Skin epidermis (tissue), 12 donors: Measurements from ENCODE around the gene IQGAP2.

Experiments
- H3K27ac ChIP-seq, 21 experiments: fragments of 200-600 bp; sonication (generic) in 11 of 21; one replicate each; pipeline ENCODE4 v1.5.0; 2020; ENCODE audit warnings: mild to moderate bottlenecking in 3 of 21, inconsistent platforms in 2 of 21, moderate library complexity in 2 of 21
- H3K4me3 ChIP-seq, 7 experiments: fragments of 200-600 bp; sonication (generic) in 2 of 7; one replicate each; pipeline ENCODE4 v1.5.0; 2020; ENCODE audit warnings: inconsistent platforms in 2 of 7, mild to moderate bottlenecking in 2 of 7, moderate library complexity in 1 of 7

Gene IQGAP2

DNA sequence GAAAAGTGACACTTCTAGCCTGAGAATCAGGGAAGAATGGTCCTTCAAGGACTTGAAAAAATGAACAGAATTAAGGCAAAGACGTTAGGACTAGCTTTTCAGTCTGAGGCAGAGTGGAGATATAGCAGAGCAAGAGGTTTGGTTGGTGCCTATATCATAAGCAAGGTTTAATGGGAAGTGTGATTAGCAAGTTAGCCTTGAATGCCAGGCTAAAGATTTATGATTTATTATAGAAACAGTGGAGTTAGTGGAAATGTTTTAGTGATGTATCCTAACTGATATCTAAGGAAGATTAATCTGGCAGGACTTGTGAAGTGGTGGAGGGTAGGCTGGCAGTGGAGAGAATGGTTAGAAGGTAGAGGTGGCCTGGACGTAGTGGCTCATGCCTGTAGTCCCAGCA lies 213.1 kb downstream of the IQGAP2 start:
- Histone ChIP-seq H3K4me3 (no peak overlapping the region), H3K27ac (no peak overlapping the region)

GRCh38 chr5:76617229-76617628 lies 214.1 kb downstream of the IQGAP2 start:
- Histone ChIP-seq H3K4me3 (no peak overlapping the region), H3K27ac (no peak overlapping the region)

- no peak overlapping the region for H3K4me3 ChIP-seq
Measured at GRCh38 chr5:76617675-76618074, 214.6 kb downstream of the IQGAP2 start.

DNA sequence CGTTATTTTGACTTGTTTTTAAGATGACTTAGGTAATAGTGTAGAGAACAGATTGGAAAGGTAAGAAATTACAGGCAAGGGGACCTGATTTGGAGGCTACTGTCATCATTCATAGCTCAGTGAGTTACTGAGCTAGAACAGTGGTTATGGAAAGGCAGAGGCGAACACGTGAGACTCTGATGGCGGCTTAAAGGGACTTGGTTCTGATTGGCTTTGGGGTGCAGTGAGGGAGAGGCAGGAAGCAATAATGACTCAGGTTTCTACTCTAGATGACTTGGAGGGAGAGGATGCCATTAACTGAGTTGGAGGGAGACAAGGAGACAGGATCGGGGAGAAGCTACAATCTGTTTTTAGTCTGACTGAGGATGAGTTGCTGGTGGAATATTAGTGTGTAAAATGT lies 217.1 kb downstream of the IQGAP2 start:
- Histone ChIP-seq H3K27ac (no peak overlapping the region), H3K4me3 (no peak overlapping the region)

More at GRCh38 chr5:76617675-76618074, 214.6 kb downstream of the IQGAP2 start:
- H3K27ac ChIP-seq = no peak overlapping the region

DNA sequence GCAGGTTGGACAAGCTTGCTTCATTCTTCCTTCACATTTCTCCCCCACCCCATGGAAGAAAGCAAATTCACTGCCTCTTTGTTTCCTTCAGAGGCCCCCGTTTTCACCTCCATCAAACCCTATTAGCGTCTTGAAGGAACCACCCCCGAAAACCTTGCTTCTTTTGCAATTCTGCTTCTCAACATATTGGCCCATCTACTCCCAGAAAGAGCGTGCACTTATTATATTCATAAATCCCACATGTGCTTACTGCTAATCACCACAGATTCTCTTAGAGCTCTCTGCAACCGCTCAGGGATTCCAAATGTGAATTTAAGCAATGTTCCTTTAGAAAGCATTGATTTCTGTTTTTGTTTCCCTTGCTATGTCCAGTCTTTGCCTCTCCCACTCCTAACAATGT lies 219.0 kb downstream of the IQGAP2 start:
- H3K27ac ChIP-seq = peak overlapping the region in 14 of 21 experiments; percentile 7 to 74 (median 52)

DNA sequence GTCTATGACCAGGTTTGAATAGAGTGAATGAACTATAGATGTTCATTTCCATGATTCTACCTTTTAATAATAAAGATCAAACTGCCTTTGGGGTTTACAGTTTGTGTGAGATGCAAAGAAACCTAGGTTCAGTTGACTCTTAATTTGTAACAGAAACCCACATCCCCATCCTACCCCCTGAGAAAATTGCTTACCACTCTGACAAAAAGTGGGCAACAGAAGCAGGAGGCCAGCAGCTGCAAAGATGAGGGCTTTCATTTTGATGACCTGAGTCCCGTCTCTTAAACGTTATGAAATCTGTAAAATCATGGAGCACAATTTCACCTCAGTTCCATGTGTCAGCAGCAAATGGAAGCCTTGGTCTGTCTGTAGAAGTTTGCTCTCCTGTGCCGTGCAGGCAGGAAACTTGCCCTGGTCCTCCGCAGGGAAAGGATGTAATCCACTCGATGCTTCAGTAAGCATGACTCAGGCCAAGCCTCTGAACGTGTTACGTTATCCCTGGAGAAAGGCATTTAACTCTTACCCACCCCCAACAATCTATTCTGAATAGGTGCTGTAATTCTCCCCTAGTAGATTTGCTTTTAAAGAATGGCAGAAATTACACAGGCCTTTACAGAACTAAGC lies 220.0 kb downstream of the IQGAP2 start, which contains the start of gene F2RL2:
Gene F2RL2, minus strand, starts transcription at position 431 of the 624 bp plus-strand sequence. Its CDS starts 173 bp downstream, at position 258.
- peak within 1 kb of the TSS in 4 of 7 experiments; percentile 0 to 25 (median 12) for H3K4me3 ChIP-seq

More for the DNA sequence above, 219.0 kb downstream of the IQGAP2 start:
- H3K4me3 ChIP-seq = peak overlapping the region in 3 of 7 experiments; percentile 4 to 25 (median 19)

GRCh38 chr5:76625087-76625815 lies 222.2 kb downstream of the IQGAP2 start:
- Histone ChIP-seq H3K27ac (no peak overlapping the region), H3K4me3 (no peak overlapping the region)

More for the DNA sequence above, 220.0 kb downstream of the IQGAP2 start, which contains the start of gene F2RL2:
- peak within 1 kb of the TSS in 12 of 21 experiments; percentile 14 to 74 (median 56) for H3K27ac ChIP-seq

DNA sequence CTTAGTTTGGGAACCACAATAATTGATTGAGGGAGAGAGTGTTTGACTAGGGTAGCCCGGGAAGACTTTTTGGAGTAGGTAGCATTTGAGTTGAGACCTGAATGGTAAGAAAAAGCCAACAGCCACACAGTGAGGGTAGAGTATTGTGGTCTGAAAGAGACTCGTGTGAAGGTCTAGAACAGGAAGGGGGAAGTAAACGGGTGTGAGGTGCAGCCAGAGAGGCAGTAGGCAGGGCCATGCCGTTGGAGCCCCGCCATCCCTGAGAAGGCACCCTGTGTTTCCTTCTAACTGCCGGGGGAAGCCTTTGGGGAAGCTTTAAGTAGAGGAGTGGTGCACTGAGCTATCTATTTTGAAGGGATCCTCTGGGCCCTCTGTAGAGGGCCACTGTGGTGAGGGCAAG lies 223.7 kb downstream of the IQGAP2 start:
- no peak overlapping the region for H3K4me3 ChIP-seq
- no peak overlapping the region for H3K27ac ChIP-seq

- no peak overlapping the region for H3K27ac ChIP-seq
- no peak overlapping the region for H3K4me3 ChIP-seq
Measured at GRCh38 chr5:76634661-76635060, 231.6 kb downstream of the IQGAP2 start.

GRCh38 chr5:76637490-76637889 lies 234.4 kb downstream of the IQGAP2 start:
- Histone ChIP-seq H3K4me3 (no peak overlapping the region), H3K27ac (no peak overlapping the region)

GRCh38 chr5:76638479-76638878 lies 235.4 kb downstream of the IQGAP2 start:
- H3K4me3 ChIP-seq = no peak overlapping the region
- H3K27ac ChIP-seq = no peak overlapping the region

GRCh38 chr5:76641514-76642120 lies 238.5 kb downstream of the IQGAP2 start:
- H3K27ac ChIP-seq = no peak overlapping the region
- no peak overlapping the region for H3K4me3 ChIP-seq

DNA sequence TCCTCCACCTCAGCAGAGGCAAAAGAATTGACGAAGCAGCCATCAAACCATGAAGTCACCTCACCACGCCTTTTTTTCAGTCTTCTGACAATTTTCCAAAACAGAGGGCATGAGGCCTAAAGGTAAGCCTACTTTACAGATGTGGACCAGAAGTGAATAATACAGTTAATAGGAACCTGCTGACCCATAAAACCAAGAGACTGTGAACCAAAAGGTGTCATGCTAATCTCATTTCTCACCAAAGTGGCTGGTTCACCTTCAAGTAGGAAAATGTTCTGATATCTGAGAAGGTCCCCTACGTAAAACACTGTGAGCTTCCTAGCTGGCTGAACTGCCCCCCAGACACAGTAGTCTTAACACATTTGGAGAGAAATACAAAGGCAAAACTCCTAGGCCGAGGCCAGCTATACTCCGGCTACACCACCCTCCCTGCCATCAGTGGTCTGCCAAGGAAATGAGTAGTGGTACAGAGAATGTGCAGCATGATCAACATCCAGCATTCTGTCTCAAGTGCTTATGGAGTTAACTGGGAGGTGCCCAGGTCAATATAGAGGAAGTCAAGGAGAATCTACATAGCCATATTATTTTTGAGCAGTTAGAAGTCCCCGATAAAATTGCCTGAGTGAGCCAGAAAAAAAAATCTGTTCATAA lies 239.4 kb downstream of the IQGAP2 start:
- no peak overlapping the region for H3K27ac ChIP-seq
- H3K4me3 ChIP-seq = no peak overlapping the region

DNA sequence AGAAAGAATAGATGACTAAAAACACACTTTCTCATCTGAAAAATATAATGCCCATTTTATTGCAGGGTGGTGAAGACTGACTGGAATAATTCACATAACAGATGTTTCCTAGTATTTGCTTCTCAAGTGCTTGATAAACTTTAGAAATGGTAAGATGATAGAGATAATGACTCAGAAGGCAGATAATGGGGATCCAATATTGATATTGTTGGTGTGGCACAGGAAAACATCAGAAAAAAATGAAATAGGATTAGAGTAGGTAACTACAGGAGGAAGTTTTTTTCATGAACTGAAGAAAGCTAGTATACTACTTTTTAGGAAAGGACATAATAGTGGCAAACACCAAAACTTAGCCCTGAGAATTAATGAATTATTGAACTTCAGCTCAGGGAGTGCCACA lies 240.3 kb downstream of the IQGAP2 start:
- Histone ChIP-seq H3K27ac (no peak overlapping the region), H3K4me3 (no peak overlapping the region)

- Histone ChIP-seq H3K4me3 (no peak overlapping the region), H3K27ac (peak overlapping the region in 1 of 21 experiments; percentile 4)
Measured at GRCh38 chr5:76649140-76649539, 246.1 kb downstream of the IQGAP2 start.

- Histone ChIP-seq H3K4me3 (no peak overlapping the region), H3K27ac (no peak overlapping the region)
Measured at GRCh38 chr5:76652809-76653414, 249.8 kb downstream of the IQGAP2 start.

- Histone ChIP-seq H3K4me3 (no peak overlapping the region), H3K27ac (no peak overlapping the region)
Measured at GRCh38 chr5:76657091-76657490, 254.0 kb downstream of the IQGAP2 start.

- H3K27ac ChIP-seq = no peak overlapping the region
- H3K4me3 ChIP-seq = no peak overlapping the region
Measured at GRCh38 chr5:76657683-76658311, 254.7 kb downstream of the IQGAP2 start.

DNA sequence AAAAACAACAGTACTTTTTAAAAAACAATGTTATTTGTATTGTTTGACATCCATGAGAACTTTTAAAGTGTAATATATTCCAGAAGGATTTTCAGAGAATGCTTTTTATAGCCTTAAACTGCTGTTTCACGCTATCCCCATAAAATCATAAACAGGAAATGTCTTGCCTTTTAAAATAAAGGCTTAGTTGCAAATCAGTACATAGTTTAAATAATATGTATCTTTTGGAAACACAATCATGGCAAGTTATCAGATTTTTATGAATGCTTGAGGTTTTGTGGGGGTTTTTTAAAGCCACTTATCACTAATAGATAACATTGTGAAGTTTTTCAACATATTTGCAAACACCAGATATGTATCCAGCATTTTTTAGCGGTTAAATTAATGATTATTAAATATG lies 257.3 kb downstream of the IQGAP2 start:
- no peak overlapping the region for H3K4me3 ChIP-seq
- peak overlapping the region in 4 of 21 experiments; percentile 31 to 79 (median 46) for H3K27ac ChIP-seq
